Measurements from ENCODE around the gene SERP2.

SERP2 gene

GRCh38 chr13:44333950-44334655 lies 39.5 kb upstream of the SERP2 start:
- DNase-seq (ENCODE audit: low spot score), result no peak
- POLR2A ChIA-PET (ENCODE audit: low non-redundant PET), result no interaction called here
- CTCF ChIA-PET, result interaction anchor here (0.6 kb wide), 1 partner anchor 1599 kb away, joined by 3 read pairs; no protein-coding TSS in a partner anchor

GRCh38 chr13:44334751-44335150 lies 38.9 kb upstream of the SERP2 start:
- no peak overlapping the region for H3K27ac ChIP-seq
- CTCF ChIA-PET, result interaction anchor here (0.6 kb wide), 1 partner anchor 1598 kb away, joined by 3 read pairs; no protein-coding TSS in a partner anchor

More at GRCh38 chr13:44333950-44334655, 39.5 kb upstream of the SERP2 start:
- no peak for TF ChIP-seq CTCF (conservative IDR thresholded peaks at IDR 0.05; ENCODE audit: low read depth)
- no peak overlapping the region for H3K27ac ChIP-seq

GRCh38 chr13:44336934-44337333 lies 36.7 kb upstream of the SERP2 start:
- DNase-seq (ENCODE audit: low spot score), result no peak
- ChIA-PET CTCF (no interaction called here), POLR2A (ENCODE audit: low non-redundant PET) (no interaction called here)
- TF ChIP-seq CTCF (conservative IDR thresholded peaks at IDR 0.05; ENCODE audit: low read depth), result no peak
- no peak overlapping the region for H3K27ac ChIP-seq

More at GRCh38 chr13:44334751-44335150, 38.9 kb upstream of the SERP2 start:
- DNase-seq (ENCODE audit: low spot score), result no peak
- TF ChIP-seq CTCF (conservative IDR thresholded peaks at IDR 0.05; ENCODE audit: low read depth), result no peak
- POLR2A ChIA-PET (ENCODE audit: low non-redundant PET), result no interaction called here

- CTCF ChIA-PET, result no interaction called here
- no peak overlapping the region for H3K27ac ChIP-seq
- no peak for DNase-seq (ENCODE audit: low spot score)
- TF ChIP-seq CTCF (conservative IDR thresholded peaks at IDR 0.05; ENCODE audit: low read depth), result no peak
- POLR2A ChIA-PET (ENCODE audit: low non-redundant PET), result no interaction called here
Measured at GRCh38 chr13:44337581-44337980, 36.0 kb upstream of the SERP2 start.

GRCh38 chr13:44340508-44340907 lies 33.1 kb upstream of the SERP2 start:
- no peak for TF ChIP-seq CTCF (conservative IDR thresholded peaks at IDR 0.05; ENCODE audit: low read depth)
- POLR2A ChIA-PET (ENCODE audit: low non-redundant PET), result no interaction called here
- DNase-seq (ENCODE audit: low spot score), result no peak

GRCh38 chr13:44342741-44343140 lies 30.9 kb upstream of the SERP2 start:
- DNase-seq (ENCODE audit: low spot score), result no peak
- no peak for TF ChIP-seq CTCF (conservative IDR thresholded peaks at IDR 0.05; ENCODE audit: low read depth)
- ChIA-PET CTCF (no interaction called here), POLR2A (ENCODE audit: low non-redundant PET) (no interaction called here)
- H3K27ac ChIP-seq, result no peak overlapping the region

More at GRCh38 chr13:44340508-44340907, 33.1 kb upstream of the SERP2 start:
- no peak overlapping the region for H3K27ac ChIP-seq
- CTCF ChIA-PET, result interaction anchor here (0.6 kb wide), 1 partner anchor 16 kb away, joined by 3 read pairs; no protein-coding TSS in a partner anchor
